Sciatic nerve (tissue), 2 donors: Measurements from ENCODE around the gene RELB. TPM values are rescaled to one million over a fixed set of nuclear protein-coding genes. Genes with fewer than 3 reads are reported as not detected.

Experiments
- ATAC-seq: fragments of 200-7000 bp; cut with Tn5 transposase; one replicate; pipeline ENCODE4 v1.9.1; 2020; ENCODE audit warnings: mild to moderate bottlenecking, moderate library complexity
- DNase-seq: peaks from one replicate; pipeline ENCODE4 v3.0.0-alpha.2; 2020; ENCODE audit warnings: low spot score
- intact Hi-C: fragments of 100-400 bp; cut with DNase I; formaldehyde crosslinking; loops from one replicate; pipeline ENCODE4 v1.14.2; 2022
- total RNA-seq: library from RNA; stranded (reverse); fragmentation: NEBNext Ultra II Directional; extraction: Animal tissue kit (Norgen Biotek cat#: 25700); gene quantifications from one replicate; pipeline ENCODE4 v1.2.1, GENCODE V29; 2021
- donor health status: DM: no; HTN: no; CAD: no.
- donor health status: DM: no; HTN: no; CAD: no.

The RELB gene
- total RNA-seq, 1 donor from 2014 or later = 27.4 TPM

GRCh38 chr19:45075301-45076028 lies 74.2 kb downstream of the RELB start:
- intact Hi-C loops = no loop called here
- DNase-seq = peak; percentile 77
- ATAC-seq = peak; percentile 68

GRCh38 chr19:45076029-45076850 lies 75.0 kb downstream of the RELB start, which contains the start of gene ZNF296:
TSS of gene ZNF296 (minus strand) at chr19:45076478. CDS start at chr19:45076373, 105 bp downstream.
- intact Hi-C loops = no loop called here
- DNase-seq = peak; percentile 75
- peak; percentile 55 for ATAC-seq

- DNase-seq (no peak), ATAC-seq (no peak)
- intact Hi-C loops = no loop called here
Measured at GRCh38 chr19:45076851-45077730, 75.8 kb downstream of the RELB start.

- DNase-seq (no peak), ATAC-seq (no peak)
- intact Hi-C loops = no loop called here
Measured at GRCh38 chr19:45078390-45079062, 77.3 kb downstream of the RELB start.

GRCh38 chr19:45079063-45079910 lies 78.0 kb downstream of the RELB start, which contains the start of gene GEMIN7:
TSS of gene GEMIN7 (plus strand) at chr19:45079260. CDS start at chr19:45090115, 10,855 bp downstream.
- ATAC-seq = peak; percentile 85
- peak; percentile 78 for DNase-seq
- intact Hi-C loops = no loop called here

GRCh38 chr19:45079911-45080370 lies 78.7 kb downstream of the RELB start:
- ATAC-seq = no peak
- intact Hi-C loops = no loop called here
- no peak for DNase-seq

GRCh38 chr19:45082170-45082569 lies 80.9 kb downstream of the RELB start:
- ATAC-seq (no peak), DNase-seq (no peak)
- intact Hi-C loops = no loop called here

GRCh38 chr19:45086480-45086879 lies 85.2 kb downstream of the RELB start:
- no peak for ATAC-seq
- intact Hi-C loops = loop anchor here (5.0 kb wide), 1 partner anchor 166 kb away; the partner anchor contains the start of gene MARK4
- no peak for DNase-seq

- intact Hi-C loops = loop anchor here (5.0 kb wide), 1 partner anchor 165 kb away; the partner anchor contains the start of gene MARK4
- DNase-seq = no peak
- no peak for ATAC-seq
Measured at GRCh38 chr19:45087531-45087930, 86.3 kb downstream of the RELB start.

Other genes with a start within 250 kb of the RELB start
- gene CBLC, start 223.6 kb upstream of the RELB start, total RNA-seq = not detected
- 164 TPM for gene BCAM, start 192.4 kb upstream of the RELB start, total RNA-seq
- gene NECTIN2, start 155.2 kb upstream of the RELB start, total RNA-seq = 115 TPM
- gene TOMM40, start 110.2 kb upstream of the RELB start, total RNA-seq = 29.1 TPM
- gene APOE, start 95.7 kb upstream of the RELB start, total RNA-seq = 79.3 TPM
- gene APOC1, start 86.9 kb upstream of the RELB start, total RNA-seq = 29.0 TPM
- not detected for gene APOC4, start 59.2 kb upstream of the RELB start, total RNA-seq
- 4.2 TPM for gene APOC2, start 55.4 kb upstream of the RELB start, total RNA-seq
- gene CLPTM1, start 46.1 kb upstream of the RELB start, total RNA-seq = 105 TPM
- gene CLASRP, start 37.6 kb downstream of the RELB start, total RNA-seq = 109 TPM
- 0.45 TPM for gene ZNF296, start 75.0 kb downstream of the RELB start, total RNA-seq
- 8.8 TPM for gene GEMIN7, start 77.8 kb downstream of the RELB start, total RNA-seq
- gene PPP1R37, start 91.7 kb downstream of the RELB start, total RNA-seq = 19.3 TPM
- not detected for gene NKPD1, start 159.5 kb downstream of the RELB start, total RNA-seq
- gene TRAPPC6A, start 176.8 kb downstream of the RELB start, total RNA-seq = 20.8 TPM
- gene BLOC1S3, start 177.3 kb downstream of the RELB start, total RNA-seq = 13.0 TPM
- 4.9 TPM for gene EXOC3L2, start 243.9 kb downstream of the RELB start, total RNA-seq
- gene MARK4, start 249.8 kb downstream of the RELB start, total RNA-seq = 37.5 TPM